ENCODE measurements around the gene DDX39A.
"Not testable (repeated sequence)": the region's sequence is repeated elsewhere in the genome, so short reads cannot be mapped to it uniquely, and the experiment has no call there.

DDX39A gene

GRCh38 chr19:14375582-14376291 is 43.4 kb downstream of the DDX39A start:
- no peaks in the 10 kb centered on the region for H3K27me3 Mint-ChIP-seq
- ATAC-seq (replicated peaks) (peak; percentile 26 to 47), DNase-seq (no peak)
- peak overlapping the region; percentile 98 for H3K27ac Mint-ChIP-seq
- no peaks in the 10 kb centered on the region for H3K9me3 Mint-ChIP-seq
- peaks cover 40 to 74% of the 10 kb centered on the region in 2 donors for H3K4me1 Mint-ChIP-seq
- H3K4me3 Mint-ChIP-seq: peak overlapping the region; percentile 61 to 76
- H3K36me3 Mint-ChIP-seq: no peaks in the 10 kb centered on the region

GRCh38 chr19:14375055-14375581 is 44.0 kb downstream of the DDX39A start:
- peak overlapping the region; percentile 98 for H3K27ac Mint-ChIP-seq
- DNase-seq: peak; percentile 71
- H3K4me1 Mint-ChIP-seq: peaks cover 38 to 72% of the 10 kb centered on the region in 2 donors
- peak; percentile 72 to 77 for ATAC-seq (replicated peaks)
- no peaks in the 10 kb centered on the region for H3K27me3 Mint-ChIP-seq
- H3K36me3 Mint-ChIP-seq: no peaks in the 10 kb centered on the region
- H3K9me3 Mint-ChIP-seq: no peaks in the 10 kb centered on the region
- H3K4me3 Mint-ChIP-seq: peak overlapping the region; percentile 61 to 76

- not testable (repeated sequence) for DNase-seq; H3K9me3 Mint-ChIP-seq; H3K36me3 Mint-ChIP-seq; H3K27me3 Mint-ChIP-seq; ATAC-seq (replicated peaks)
- Mint-ChIP-seq H3K27ac (peak overlapping the region; percentile 98), H3K4me1 (peaks cover 40 to 73% of the 10 kb centered on the region in 2 donors), H3K4me3 (peak overlapping the region in 1 of 2 donors; percentile 3)
These were observed 44.8 kb downstream of the DDX39A start for GRCh38 chr19:14374313-14374712.

GRCh38 chr19:14372384-14373077 is 46.6 kb downstream of the DDX39A start:
- H3K9me3 Mint-ChIP-seq, H3K36me3 Mint-ChIP-seq: not testable (repeated sequence)
- H3K4me3 Mint-ChIP-seq: peak overlapping the region in 1 of 2 donors; percentile 30

GRCh38 chr19:14371301-14371821 is 47.8 kb downstream of the DDX39A start:
- Mint-ChIP-seq H3K9me3 (peaks cover 0 to 1% of the 10 kb centered on the region in 2 donors), H3K36me3 (peaks cover 0 to 9% of the 10 kb centered on the region in 2 donors), H3K27ac (peak overlapping the region; percentile 99), H3K4me1 (peaks cover 41 to 78% of the 10 kb centered on the region in 2 donors), H3K27me3 (no peaks in the 10 kb centered on the region), H3K4me3 (peak overlapping the region in 1 of 2 donors; percentile 41)
- no peak for DNase-seq
- ATAC-seq (replicated peaks): no peak

More at GRCh38 chr19:14372384-14373077, 46.6 kb downstream of the DDX39A start:
- not testable (repeated sequence) for DNase-seq; ATAC-seq (replicated peaks); H3K27me3 Mint-ChIP-seq
- H3K4me1 Mint-ChIP-seq: peaks cover 33 to 67% of the 10 kb centered on the region in 2 donors
- H3K27ac Mint-ChIP-seq: peak overlapping the region; percentile 89

GRCh38 chr19:14370940-14371280 is 48.2 kb downstream of the DDX39A start:
- Mint-ChIP-seq H3K27ac (peak overlapping the region; percentile 99), H3K4me1 (peaks cover 41 to 76% of the 10 kb centered on the region in 2 donors), H3K27me3 (no peaks in the 10 kb centered on the region), H3K36me3 (peaks cover 0 to 9% of the 10 kb centered on the region in 2 donors), H3K4me3 (peak overlapping the region; percentile 81 to 86), H3K9me3 (peaks cover 0 to 1% of the 10 kb centered on the region in 2 donors)
- DNase-seq (no peak), ATAC-seq (replicated peaks) (no peak)

- peaks cover 0 to 1% of the 10 kb centered on the region in 2 donors for H3K9me3 Mint-ChIP-seq
- H3K4me1 Mint-ChIP-seq: peaks cover 37 to 70% of the 10 kb centered on the region in 2 donors
- peak overlapping the region; percentile 81 to 86 for H3K4me3 Mint-ChIP-seq
- ATAC-seq (replicated peaks): peak; percentile 51 to 53
- peaks cover 0 to 9% of the 10 kb centered on the region in 2 donors for H3K36me3 Mint-ChIP-seq
- H3K27ac Mint-ChIP-seq: peak overlapping the region; percentile 99
- no peaks in the 10 kb centered on the region for H3K27me3 Mint-ChIP-seq
- no peak for DNase-seq
These were observed 48.8 kb downstream of the DDX39A start for GRCh38 chr19:14370169-14370939.

- Mint-ChIP-seq H3K27ac (peak overlapping the region; percentile 99), H3K4me3 (peak overlapping the region; percentile 81 to 86), H3K9me3 (peaks cover 0 to 1% of the 10 kb centered on the region in 2 donors), H3K4me1 (peaks cover 37 to 65% of the 10 kb centered on the region in 2 donors), H3K36me3 (peaks cover 0 to 9% of the 10 kb centered on the region in 2 donors), H3K27me3 (no peaks in the 10 kb centered on the region)
- ATAC-seq (replicated peaks): peak; percentile 73 to 76
- DNase-seq: peak; percentile 82
These were observed 49.6 kb downstream of the DDX39A start for GRCh38 chr19:14369399-14370168.

- DNase-seq (no peak), ATAC-seq (replicated peaks) (peak; percentile 24 to 28)
- no peak overlapping the region for H3K4me3 Mint-ChIP-seq
- peak overlapping the region; percentile 44 for H3K27ac Mint-ChIP-seq
- H3K27me3 Mint-ChIP-seq: no peaks in the 10 kb centered on the region
- H3K36me3 Mint-ChIP-seq: peaks cover 0 to 9% of the 10 kb centered on the region in 2 donors
- H3K4me1 Mint-ChIP-seq: peaks cover 42 to 68% of the 10 kb centered on the region in 2 donors
- peaks cover 0 to 1% of the 10 kb centered on the region in 2 donors for H3K9me3 Mint-ChIP-seq
These were observed 51.1 kb downstream of the DDX39A start for GRCh38 chr19:14368011-14368513.

GRCh38 chr19:14367016-14367415 is 52.1 kb downstream of the DDX39A start:
- H3K36me3 Mint-ChIP-seq: peaks cover 0 to 9% of the 10 kb centered on the region in 2 donors
- H3K27me3 Mint-ChIP-seq: no peaks in the 10 kb centered on the region
- peaks cover 43 to 74% of the 10 kb centered on the region in 2 donors for H3K4me1 Mint-ChIP-seq
- no peak overlapping the region for H3K4me3 Mint-ChIP-seq
- H3K9me3 Mint-ChIP-seq: peaks cover 0 to 1% of the 10 kb centered on the region in 2 donors
- ATAC-seq (replicated peaks): no peak
- peak overlapping the region; percentile 95 for H3K27ac Mint-ChIP-seq
- DNase-seq: no peak

GRCh38 chr19:14366529-14366928 is 52.6 kb downstream of the DDX39A start:
- Mint-ChIP-seq H3K36me3 (peaks cover 0 to 9% of the 10 kb centered on the region in 2 donors), H3K27ac (peak overlapping the region; percentile 95), H3K27me3 (no peaks in the 10 kb centered on the region), H3K9me3 (peaks cover 0 to 1% of the 10 kb centered on the region in 2 donors), H3K4me3 (peak overlapping the region in 1 of 2 donors; percentile 50), H3K4me1 (peaks cover 46 to 75% of the 10 kb centered on the region in 2 donors)
- peak; percentile 78 for DNase-seq
- peak; percentile 38 to 47 for ATAC-seq (replicated peaks)

GRCh38 chr19:14364098-14364443 is 55.1 kb downstream of the DDX39A start:
- H3K9me3 Mint-ChIP-seq; H3K27me3 Mint-ChIP-seq; ATAC-seq (replicated peaks); H3K36me3 Mint-ChIP-seq; DNase-seq: not testable (repeated sequence)
- Mint-ChIP-seq H3K4me3 (peak overlapping the region; percentile 82 to 92), H3K4me1 (peaks cover 37 to 61% of the 10 kb centered on the region in 2 donors), H3K27ac (peak overlapping the region; percentile 96)
